SU-DHL-6 (cell line): Measurements from ENCODE around the gene TOP3A.
"Not testable (repeated sequence)": the region's sequence is repeated elsewhere in the genome, so short reads cannot be mapped to it uniquely, and the experiment has no call there.

ENCODE experiments used
- H2AFZ ChIP-seq: fragments of 200-600 bp; sonication (generic); 2 replicates; pipeline ENCODE4 v1.6.1; 2014; ENCODE audit warnings: low read depth, mild to moderate bottlenecking, moderate library complexity, mixed read lengths, antibody characterized with exemption, low read length; ENCODE audit not compliant: severe bottlenecking
- H3F3A ChIP-seq: fragments of 200-600 bp; shearing (Covaris generic); 2 replicates; pipeline ENCODE4 v1.6.0; 2016; ENCODE audit warnings: antibody characterized with exemption, mild to moderate bottlenecking; ENCODE audit not compliant: insufficient read depth
- H3K27ac ChIP-seq: fragments of 200-600 bp; sonication (generic); 2 replicates; pipeline ENCODE4 v1.5.1; 2016; ENCODE audit warnings: low read depth, mild to moderate bottlenecking, low read length, moderate library complexity, mixed read lengths
- H3K27me3 ChIP-seq: fragments of 200-600 bp; sonication (generic), shearing (Covaris generic); 2 replicates; pipeline ENCODE4 v1.6.0; 2014; ENCODE audit warnings: mild to moderate bottlenecking, low read length
- H3K36me3 ChIP-seq: fragments of 200-600 bp; sonication (generic); 2 replicates; pipeline ENCODE4 v1.6.1; 2014; ENCODE audit warnings: mild to moderate bottlenecking, low read length, mixed read lengths
- H3K4me2 ChIP-seq: fragments of 300-600, 200-600 bp; shearing (Covaris generic), sonication (generic); 2 replicates; pipeline ENCODE4 v1.6.0; 2014; ENCODE audit warnings: low read length, low read depth, mild to moderate bottlenecking; ENCODE audit not compliant: poor library complexity, severe bottlenecking
- H3K4me3 ChIP-seq: fragments of 200-600 bp; sonication (generic); 2 replicates; pipeline ENCODE4 v1.5.1; 2014; ENCODE audit warnings: antibody characterized with exemption, low read length, mild to moderate bottlenecking, mixed read lengths; ENCODE audit not compliant: insufficient read depth, poor library complexity, severe bottlenecking
- H3K79me2 ChIP-seq: fragments of 200-600 bp; sonication (generic); 2 replicates; pipeline ENCODE4 v1.6.1; 2014; ENCODE audit warnings: mild to moderate bottlenecking, low read length, moderate library complexity; ENCODE audit not compliant: insufficient read depth
- H3K9ac ChIP-seq: fragments of 200-600 bp; sonication (generic); 2 replicates; pipeline ENCODE4 v1.7.0; 2014; ENCODE audit warnings: mild to moderate bottlenecking, low read length
- H3K9me2 ChIP-seq: fragments of 200-600 bp; sonication (generic); replicated peaks from 2 replicates; pipeline ENCODE4 v1.6.1; 2014; ENCODE audit warnings: low read length; ENCODE audit not compliant: insufficient read depth
- H3K9me3 ChIP-seq: fragments of 200-600 bp; sonication (generic); 2 replicates; pipeline ENCODE4 v1.6.1; 2014; ENCODE audit warnings: low read length, mixed read lengths; ENCODE audit not compliant: insufficient read depth
- H4K20me1 ChIP-seq: fragments of 200-600 bp; sonication (generic); 2 replicates; pipeline ENCODE4 v1.6.1; 2014; ENCODE audit warnings: low read depth, mild to moderate bottlenecking, antibody characterized with exemption, low read length, moderate library complexity, mixed read lengths
- EZH2phosphoT487 ChIP-seq: fragments of 200-600 bp; sonication (generic), shearing (Covaris generic); conservative IDR thresholded peaks from 2 replicates; pipeline ENCODE4 v1.6.1; 2018; ENCODE audit warnings: mild to moderate bottlenecking, antibody characterized with exemption, low read length, moderate library complexity, mixed read lengths
- TF ChIP-seq, protein P1 (sequence below): fragments of 200-600 bp; sonication (generic); IDR thresholded peaks from one replicate; pipeline ENCODE4 v1.5.1; 2017; ENCODE audit warnings: antibody characterized with exemption, mild to moderate bottlenecking, low read length, moderate library complexity; ENCODE audit not compliant: insufficient read depth, poor library complexity, severe bottlenecking

Gene TOP3A

DNA sequence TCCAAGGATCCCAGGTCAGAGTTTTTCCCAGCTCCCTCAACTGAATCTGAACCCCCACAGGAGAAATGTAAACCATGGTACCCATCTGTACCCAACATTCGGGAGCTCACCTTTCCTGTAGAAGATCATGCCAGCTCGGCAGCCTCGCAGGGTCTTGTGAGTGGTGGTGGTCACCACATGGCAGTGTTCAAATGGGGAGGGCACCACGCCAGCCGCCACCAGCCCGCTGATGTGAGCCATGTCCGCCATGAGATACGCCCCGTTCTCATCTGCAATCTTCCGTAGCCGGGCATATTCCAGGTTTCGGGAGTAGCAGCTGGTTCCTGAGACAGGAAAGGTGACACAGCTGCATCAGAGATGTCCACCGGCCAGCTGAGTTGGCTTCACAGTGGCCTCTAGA, 25.1 kb upstream of the TOP3A start:
- TF ChIP-seq EZH2phosphoT487 = no peak
- TF ChIP-seq, protein P1, sequence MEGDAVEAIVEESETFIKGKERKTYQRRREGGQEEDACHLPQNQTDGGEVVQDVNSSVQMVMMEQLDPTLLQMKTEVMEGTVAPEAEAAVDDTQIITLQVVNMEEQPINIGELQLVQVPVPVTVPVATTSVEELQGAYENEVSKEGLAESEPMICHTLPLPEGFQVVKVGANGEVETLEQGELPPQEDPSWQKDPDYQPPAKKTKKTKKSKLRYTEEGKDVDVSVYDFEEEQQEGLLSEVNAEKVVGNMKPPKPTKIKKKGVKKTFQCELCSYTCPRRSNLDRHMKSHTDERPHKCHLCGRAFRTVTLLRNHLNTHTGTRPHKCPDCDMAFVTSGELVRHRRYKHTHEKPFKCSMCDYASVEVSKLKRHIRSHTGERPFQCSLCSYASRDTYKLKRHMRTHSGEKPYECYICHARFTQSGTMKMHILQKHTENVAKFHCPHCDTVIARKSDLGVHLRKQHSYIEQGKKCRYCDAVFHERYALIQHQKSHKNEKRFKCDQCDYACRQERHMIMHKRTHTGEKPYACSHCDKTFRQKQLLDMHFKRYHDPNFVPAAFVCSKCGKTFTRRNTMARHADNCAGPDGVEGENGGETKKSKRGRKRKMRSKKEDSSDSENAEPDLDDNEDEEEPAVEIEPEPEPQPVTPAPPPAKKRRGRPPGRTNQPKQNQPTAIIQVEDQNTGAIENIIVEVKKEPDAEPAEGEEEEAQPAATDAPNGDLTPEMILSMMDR = no peak
- no peaks in the 10 kb centered on the region for H3K27me3 ChIP-seq
- H3K9ac ChIP-seq = no peak overlapping the region
- H3F3A ChIP-seq = no peaks in the 10 kb centered on the region
- H3K27ac ChIP-seq = no peak overlapping the region
- no peaks in the 10 kb centered on the region for H3K79me2 ChIP-seq
- H3K36me3 ChIP-seq = peaks cover 24% of the 10 kb centered on the region; the same call in 1 of the 2 replicates
- no peaks in the 10 kb centered on the region for H4K20me1 ChIP-seq
- H3K9me3 ChIP-seq = no peaks in the 10 kb centered on the region
- H3K4me3 ChIP-seq = no peak overlapping the region
- H2AFZ ChIP-seq = no peak overlapping the region
- no peak overlapping the region for H3K4me2 ChIP-seq
- no peaks in the 10 kb centered on the region for H3K9me2 ChIP-seq

DNA sequence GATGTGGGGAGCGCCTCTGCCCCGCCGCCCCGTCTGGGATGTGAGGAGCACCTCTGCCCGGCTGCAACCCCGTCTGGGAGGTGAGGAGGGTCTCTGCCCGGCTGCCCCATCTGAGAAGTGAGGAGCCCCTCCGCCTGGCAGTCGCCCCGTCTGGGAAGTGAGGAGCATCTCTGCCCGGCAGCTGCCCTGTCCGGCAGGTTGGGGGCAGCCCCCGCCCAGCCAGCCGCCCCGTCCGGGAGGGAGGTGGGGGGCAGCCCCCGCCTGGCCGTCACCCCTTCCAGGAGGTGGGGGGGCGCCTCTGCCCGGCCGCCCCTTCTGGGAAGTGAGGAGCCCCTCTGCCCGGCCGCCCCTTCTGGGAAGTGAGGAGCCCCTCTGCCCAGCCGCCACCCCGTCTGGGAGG, 23.4 kb upstream of the TOP3A start:
- H3K79me2 ChIP-seq, H3F3A ChIP-seq, H3K27ac ChIP-seq, H2AFZ ChIP-seq, H3K9ac ChIP-seq, H3K27me3 ChIP-seq, H3K4me2 ChIP-seq, H4K20me1 ChIP-seq, H3K4me3 ChIP-seq, H3K9me3 ChIP-seq, H3K9me2 ChIP-seq: not testable (repeated sequence)
- peaks cover 20% of the 10 kb centered on the region; the same call in 1 of the 2 replicates for H3K36me3 ChIP-seq

DNA sequence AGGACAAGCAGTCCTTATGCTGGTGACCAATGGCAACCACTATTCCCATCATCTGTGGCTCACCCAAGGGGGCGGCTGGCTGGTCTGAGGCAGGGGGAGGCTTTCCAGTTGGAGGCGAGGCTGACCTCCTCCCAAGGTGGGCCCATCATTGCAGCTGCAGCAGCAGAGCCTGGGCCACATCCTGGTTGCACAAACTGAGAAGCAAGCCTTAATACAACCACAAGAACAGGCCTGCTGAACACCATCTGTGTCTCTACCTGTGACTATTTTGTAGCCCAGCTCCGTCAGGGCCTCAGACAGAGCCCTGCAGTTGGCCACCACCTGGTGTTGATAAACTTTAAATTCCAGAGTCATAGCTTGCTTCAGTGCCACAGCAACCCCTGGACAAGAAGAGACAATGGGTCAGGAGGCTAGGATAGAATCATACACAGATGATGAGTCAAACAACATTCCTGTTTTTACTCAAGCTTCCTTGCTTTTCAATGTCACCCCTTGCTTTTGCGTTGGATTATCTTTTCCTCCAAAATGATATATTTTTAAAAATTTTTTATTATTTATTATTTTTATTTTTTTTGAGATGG, 18.2 kb upstream of the TOP3A start:
- Histone ChIP-seq H3K4me3 (no peak overlapping the region), H3K36me3 (peaks cover 4% of the 10 kb centered on the region; the same call in 1 of the 2 replicates), H3K9ac (no peak overlapping the region), H3K9me2 (no peaks in the 10 kb centered on the region), H3K27ac (no peak overlapping the region), H2AFZ (no peak overlapping the region), H4K20me1 (no peaks in the 10 kb centered on the region), H3F3A (no peaks in the 10 kb centered on the region), H3K9me3 (no peaks in the 10 kb centered on the region), H3K27me3 (no peaks in the 10 kb centered on the region), H3K4me2 (no peak overlapping the region), H3K79me2 (no peaks in the 10 kb centered on the region)
- TF ChIP-seq, protein P1 = no peak
- no peak for TF ChIP-seq EZH2phosphoT487

DNA sequence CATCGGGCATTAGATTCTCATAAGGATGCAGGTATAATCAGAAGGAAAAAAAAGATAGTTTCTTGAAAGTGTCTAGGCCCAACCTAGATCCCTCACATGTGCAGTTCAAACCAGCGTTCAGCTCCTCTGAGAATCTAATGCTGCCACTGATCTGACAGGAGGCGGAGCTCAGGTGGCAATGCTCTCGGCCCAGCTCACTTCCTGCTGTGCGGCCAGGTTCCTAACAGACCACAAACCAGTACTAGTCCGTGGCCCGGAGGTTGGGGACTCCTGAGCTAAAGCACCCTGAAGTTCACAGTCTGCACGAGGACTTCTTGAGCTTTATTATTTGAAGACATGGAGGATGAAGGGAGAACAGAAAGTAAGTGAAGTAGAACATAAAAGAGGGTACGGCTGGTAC, 17.1 kb upstream of the TOP3A start:
- Histone ChIP-seq H4K20me1 (no peaks in the 10 kb centered on the region), H2AFZ (no peak overlapping the region), H3K79me2 (no peaks in the 10 kb centered on the region), H3K9me3 (no peaks in the 10 kb centered on the region), H3K4me3 (no peak overlapping the region), H3K4me2 (no peak overlapping the region), H3K36me3 (peaks cover 1% of the 10 kb centered on the region; the same call in 1 of the 2 replicates), H3K9me2 (no peaks in the 10 kb centered on the region), H3K27ac (no peak overlapping the region), H3F3A (no peaks in the 10 kb centered on the region), H3K27me3 (no peaks in the 10 kb centered on the region), H3K9ac (no peak overlapping the region)
- no peak for TF ChIP-seq EZH2phosphoT487
- TF ChIP-seq, protein P1 = no peak
